Putamen (tissue), 1 donor: ENCODE results near the gene SPACDR.
A peak's percentile ranks its signal among the peaks of the same experiment; 100 is the strongest.
"Not testable (repeated sequence)": the region's sequence is repeated elsewhere in the genome, so short reads cannot be mapped to it uniquely, and the experiment has no call there.

Experiments
- DNase-seq: peaks from one replicate; pipeline ENCODE4 v3.0.0-alpha.2; 2016; ENCODE audit warnings: low spot score

The SPACDR gene, protein sequence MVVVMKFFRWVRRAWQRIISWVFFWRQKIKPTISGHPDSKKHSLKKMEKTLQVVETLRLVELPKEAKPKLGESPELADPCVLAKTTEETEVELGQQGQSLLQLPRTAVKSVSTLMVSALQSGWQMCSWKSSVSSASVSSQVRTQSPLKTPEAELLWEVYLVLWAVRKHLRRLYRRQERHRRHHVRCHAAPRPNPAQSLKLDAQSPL

DNA sequence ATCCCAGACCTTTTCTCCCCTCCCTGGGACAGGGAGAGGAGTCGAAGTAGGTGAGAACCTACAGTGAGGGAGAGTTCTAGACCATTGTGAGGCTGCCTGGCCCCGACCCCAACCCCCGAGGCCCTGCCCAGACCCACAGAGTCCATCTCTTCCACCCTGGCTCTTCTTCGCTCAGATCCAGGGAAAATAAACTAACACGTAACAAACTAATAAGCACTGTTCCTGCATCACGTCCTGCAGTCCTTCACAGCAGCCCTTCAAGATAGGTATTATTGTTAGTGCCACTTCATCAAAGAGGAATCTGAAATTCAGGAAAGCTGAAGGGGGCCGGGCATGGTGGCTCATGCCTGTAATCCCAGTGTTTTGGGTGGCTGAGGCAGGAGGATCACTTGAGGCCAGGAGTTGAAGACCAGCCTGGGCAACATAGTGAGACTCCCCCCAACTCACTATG lies at the start of gene SPACDR:
SPACDR (minus strand) TSS at position 51 of the 451 bp plus-strand sequence. CDS start 235 bp downstream, outside the sequence.
- no peak for DNase-seq

DNA sequence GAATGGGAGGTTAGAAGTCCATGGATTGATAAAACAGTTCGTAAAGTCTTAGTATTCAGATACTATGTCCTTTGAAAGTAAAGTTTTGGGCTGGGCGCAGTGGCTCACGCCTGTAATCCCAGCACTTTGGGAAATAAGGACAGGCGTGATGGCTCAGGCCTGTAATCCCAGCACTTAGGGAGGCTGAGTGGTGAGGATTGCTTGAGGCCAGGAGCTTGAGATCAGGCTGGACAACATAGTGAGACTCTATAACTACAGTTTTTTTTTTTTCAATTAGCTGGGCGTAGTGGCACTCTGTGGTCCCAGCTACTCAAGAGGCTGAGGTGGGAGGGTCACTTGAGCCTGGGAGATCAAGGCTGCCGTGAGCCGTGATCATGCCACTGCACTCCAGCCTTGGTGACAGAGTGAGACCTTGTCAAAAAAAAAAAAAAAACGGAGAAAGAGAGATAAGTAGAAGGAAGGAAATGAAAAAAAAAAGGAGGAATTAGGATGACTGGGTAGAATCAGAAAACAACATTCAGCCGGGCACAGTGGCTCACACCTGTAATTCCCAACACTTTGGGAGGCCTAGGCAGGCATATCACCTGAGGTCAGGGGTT lies 49.3 kb upstream of the SPACDR start:
- no peak for DNase-seq

DNA sequence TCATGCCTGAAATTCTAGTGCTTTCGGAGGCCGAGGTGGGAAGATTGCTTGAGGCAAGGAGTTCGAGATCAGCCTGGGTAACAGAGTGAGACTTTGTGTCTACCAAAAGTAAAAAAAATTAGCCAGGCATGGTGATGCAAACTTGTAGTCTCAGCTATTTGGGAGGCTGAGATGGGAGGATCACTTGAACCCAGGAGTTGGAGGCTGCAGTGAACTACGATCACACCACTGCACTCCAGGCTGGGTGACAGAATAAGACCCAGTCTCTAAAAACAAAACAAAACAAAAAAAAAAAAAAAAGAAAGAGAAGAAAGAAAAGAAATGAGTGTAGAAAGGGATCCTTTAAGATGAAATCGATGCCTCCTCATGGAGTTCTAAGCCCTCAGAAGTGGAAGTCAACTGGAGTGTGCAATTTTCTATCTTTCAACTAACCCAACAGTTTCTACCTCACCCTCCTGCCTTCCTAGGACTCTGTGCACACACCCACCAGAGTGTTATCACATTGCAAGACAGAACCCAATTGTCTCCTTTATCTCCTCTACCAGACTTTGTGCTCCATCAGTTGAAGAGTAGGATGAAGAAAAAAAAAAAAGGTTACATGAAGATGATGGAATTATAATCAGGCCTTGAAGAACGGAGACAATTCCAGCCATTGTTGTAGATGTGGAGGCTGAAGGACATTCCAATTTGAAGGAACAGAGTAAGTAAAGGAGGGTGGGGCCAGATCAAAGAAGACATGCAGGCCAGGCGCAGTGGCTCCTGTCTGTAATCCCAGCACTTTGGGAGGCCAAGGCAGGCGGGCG lies 46.6 kb upstream of the SPACDR start:
- no peak for DNase-seq

DNA sequence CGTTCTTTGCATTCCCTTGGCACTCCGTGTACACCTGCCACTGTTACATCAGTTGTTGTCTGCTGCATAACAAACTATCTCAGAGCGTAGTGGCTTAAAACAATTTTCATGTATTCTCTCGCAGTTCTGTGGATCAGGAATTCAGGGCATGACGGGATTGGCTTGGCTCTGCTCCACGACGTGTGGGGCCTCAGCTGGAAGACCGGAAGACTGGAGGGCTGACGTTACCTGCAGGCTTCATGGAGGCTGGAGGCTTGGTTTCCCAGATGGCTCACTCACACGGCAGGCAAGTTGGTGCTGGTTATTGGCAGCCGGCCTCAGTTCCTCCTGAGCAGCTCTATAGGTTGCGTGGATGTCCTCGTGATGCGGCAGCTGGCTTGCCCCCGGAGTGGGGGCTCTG lies 45.2 kb upstream of the SPACDR start:
- no peak for DNase-seq

DNA sequence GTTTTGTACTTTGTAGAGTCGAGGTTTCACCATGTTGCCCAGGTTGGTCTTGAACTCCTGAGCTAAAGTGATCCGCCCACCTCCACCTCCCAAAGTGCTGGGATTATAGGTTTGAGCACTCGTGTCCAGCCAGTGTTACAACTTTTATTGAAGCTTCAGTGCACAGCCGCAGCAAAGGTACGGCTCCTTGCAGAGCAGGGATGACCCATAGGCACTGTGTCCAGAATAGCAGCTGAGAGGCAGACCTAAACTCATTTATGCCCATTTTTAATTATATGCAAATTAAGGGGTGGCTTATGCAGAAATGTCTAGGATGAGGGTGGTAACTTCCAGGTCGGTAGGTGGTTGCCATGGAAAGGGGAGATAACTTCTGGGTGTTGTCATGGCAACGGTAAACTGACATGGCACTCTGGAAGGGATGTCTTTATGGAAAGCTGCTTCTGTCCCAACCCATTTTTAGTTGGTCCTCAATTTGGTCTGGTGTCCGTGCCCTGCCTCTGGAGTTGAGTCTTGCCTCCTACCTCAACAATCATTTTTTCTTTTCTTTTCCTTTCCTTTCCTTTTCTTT lies 42.4 kb upstream of the SPACDR start:
- DNase-seq, result no peak

DNA sequence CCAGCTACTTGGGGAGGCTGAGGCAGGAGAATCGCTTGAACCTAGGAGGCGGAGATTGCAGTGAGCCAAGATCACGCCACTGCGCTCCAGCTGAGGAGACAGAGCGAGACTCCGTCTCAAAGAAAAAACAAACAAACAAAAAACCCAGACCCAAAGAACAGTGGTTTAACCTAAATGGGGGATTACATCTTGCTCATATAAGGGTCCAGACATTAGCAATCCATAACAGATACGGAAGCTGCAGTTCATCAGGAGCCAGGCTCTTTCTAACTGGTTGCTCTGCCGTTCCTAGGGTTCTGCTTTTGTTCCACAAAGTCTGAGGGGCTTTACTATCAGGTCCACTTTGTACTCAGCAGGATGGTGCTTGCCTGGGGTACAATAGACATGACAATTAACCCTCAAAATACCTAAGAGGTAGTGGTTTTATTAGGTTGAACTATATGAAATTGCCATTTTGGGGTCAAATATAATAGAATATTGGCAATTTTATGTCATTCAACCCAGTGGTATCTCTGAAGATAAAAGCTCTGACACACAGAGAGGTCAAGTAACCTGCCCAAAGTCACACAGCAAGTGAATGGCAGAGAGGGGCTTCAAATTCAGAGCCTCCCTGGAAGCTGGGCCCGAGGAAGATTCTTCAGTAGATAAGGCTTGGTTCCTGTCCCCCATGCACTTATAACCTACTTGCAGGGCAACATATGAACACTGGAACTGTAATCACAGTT lies 41.0 kb upstream of the SPACDR start:
- no peak for DNase-seq

DNA sequence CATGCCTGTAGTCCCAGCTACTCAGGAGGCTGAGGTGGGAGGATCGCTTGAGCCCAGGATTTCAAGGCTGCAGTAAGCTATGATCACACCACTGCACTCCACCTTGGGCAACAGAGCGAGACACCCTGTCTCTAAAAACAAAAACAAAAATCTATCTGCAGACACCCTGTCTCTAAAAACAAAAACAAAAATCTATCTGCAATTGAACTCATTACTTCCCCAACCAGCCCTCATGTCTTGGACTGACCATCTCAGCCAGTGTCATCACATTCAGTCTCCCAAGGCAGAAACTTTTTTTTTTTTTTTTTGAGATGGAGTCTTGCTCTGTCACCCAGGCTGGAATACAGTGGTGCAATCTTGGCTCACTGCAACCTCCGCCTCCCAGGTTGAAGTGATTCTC lies 40.0 kb upstream of the SPACDR start:
- not testable (repeated sequence) for DNase-seq

DNA sequence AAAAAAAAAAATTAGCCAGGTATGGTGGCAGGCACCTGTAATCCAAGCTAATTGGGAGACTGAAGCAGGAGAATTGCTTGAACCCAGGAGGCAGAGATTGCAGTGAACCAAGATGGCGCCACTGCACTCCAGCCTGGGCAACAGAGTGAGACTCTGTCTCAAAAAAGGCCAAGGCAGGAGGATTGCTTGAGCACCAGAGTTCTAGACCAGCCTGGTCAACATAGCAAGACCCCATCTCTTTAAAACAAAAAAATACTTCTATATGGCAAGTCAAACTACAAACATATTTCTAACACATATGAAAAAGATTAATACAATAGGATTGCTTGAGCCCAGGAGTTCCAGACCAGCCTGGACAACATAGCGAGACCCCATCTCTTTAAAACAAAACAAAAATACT lies 36.7 kb upstream of the SPACDR start:
- DNase-seq, result not testable (repeated sequence)

DNA sequence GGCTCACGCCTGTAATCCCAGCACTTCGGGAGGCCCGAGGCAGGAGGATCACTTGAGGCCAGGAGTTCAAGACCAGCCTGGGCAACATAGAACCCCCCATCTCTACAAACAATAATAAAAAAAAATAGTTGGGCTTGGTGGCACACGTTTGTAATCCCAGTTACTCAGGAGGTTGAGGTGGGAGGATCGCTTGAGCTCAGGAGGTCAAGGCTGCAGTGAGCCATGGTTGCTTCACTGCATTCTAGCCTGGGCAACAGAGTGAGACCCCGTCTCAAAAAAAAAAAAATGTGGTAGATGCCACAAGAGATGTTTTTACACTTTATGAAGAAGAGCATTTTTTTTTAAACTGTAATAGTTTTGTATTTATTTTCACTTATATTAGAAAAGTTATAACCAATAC lies 32.4 kb upstream of the SPACDR start:
- DNase-seq, result no peak

DNA sequence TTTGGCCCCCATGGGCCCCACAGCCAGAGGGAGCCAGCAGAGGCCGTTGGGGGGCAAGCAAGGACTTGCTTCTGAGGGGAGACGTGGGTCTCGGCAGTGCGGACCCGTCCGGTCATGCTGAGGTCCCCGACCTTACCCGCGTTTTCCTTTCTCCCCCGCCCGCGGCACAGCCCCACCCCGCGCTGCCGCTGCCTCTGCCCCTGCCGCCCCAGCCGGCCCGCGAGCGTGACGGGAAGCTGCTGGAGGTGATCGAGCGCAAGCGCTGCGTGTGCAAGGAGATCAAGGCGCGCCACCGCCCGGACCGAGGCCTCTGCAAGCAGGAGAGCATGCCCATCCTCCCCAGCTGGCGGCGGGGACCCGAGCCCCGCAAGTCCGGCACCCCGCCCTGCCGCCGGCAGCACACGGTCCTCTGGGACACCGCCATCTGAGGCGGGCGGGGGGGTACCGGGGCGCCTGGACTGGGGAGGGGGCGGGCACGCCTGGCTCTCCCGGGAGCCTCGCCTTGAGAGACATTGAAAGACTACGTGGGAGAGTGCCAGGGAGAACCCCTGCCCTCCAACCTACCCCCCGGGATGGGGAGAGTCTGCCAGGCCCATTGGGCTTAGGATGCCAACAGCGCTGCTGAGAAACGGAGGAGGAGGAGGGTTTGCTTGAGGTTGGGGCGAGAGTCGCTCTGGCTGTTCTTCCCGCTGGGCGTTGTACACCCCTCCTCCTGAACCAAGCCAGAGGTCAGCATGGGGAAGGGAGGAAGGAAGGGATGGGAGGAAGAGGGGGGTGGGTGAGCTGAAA lies 29.6 kb upstream of the SPACDR start:
- peak; percentile 70 for DNase-seq

DNA sequence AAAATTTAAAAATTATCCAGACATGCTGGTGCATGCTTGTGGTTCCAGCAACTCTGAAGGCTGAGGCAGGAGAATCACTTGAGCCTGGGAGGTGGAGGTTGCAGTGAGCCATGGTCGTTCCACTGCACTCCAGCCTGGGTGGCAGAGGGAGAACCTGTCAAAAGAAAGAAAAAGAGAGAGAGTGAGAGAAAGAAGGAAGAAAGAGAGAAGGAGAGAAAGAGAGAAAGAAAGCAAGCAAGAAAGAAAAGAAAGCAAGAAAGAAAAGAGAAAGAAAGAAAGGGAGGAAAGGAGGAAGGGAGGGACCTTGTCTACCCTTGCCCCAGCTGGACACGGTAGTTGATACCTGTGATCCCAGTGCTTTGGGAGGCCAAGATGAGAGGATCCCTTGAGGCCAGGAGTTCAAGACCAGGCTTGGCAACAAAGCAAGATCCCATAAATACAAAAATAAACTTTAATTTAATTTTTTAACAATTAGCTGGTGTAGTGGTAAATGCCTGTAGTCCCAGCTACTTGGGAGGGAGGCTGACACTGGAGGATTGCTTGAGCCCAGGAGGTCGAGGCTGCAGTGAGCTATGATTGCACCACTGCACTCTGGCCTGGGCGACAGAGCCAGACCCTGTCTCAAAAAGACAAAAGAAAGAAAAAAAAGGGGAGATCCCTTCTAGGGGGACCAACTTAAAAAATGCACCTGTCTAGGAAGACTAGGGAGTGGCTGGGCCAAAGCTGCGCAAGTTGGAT lies 28.8 kb upstream of the SPACDR start:
- DNase-seq, result no peak

DNA sequence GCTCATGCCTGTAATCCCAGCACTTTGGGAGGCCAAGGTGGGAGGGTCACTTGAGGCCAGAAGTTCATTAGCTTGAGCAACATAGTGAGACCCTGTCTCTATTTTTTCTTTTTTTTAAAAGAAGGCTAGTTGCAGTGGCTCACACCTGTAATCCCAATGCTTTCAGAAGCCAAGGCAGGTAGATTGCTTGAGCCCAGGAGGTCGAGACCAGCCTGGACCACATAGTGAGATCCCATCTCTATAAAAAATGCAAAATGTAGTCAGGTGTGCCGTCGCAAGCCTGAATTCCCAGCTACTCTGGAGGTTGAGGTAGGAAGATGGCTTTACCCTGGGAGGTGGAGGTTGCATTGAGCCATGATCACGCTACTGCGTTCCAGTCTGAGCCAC lies 27.1 kb upstream of the SPACDR start:
- no peak for DNase-seq

DNA sequence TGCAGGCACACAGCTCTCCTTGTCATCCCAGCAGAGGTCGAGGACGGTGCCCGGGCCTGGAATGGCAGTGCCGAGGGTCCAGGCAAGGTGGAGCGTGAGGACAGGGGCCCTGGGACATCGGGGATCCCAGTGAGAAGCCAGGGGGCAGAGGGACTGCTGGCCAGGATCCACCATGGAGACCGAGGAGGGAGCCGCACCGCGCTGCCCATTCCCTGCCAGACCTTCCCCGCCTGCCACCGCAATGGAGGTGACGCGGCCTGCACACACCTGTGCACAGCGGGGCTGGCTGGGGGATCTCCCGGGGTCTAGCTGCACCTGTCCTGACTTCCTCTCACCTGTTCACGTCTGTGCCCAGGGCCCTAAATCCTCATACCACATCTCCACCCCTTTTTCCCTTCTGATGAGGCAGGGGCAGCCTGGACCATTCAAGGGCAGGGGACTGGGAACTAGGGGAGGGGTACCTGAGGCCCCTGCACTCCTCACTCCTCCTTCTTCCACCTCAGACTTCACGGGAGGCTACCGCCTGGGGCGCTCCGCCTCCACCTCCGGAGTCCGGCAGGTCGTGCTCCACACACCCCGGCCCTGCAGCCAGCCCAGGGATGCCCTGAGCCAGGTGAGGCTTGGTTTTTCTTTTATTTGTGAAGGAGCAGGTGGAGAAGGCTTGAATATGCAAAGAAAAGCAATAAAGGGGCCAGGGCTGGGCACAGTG lies 26.6 kb upstream of the SPACDR start:
- no peak for DNase-seq

DNA sequence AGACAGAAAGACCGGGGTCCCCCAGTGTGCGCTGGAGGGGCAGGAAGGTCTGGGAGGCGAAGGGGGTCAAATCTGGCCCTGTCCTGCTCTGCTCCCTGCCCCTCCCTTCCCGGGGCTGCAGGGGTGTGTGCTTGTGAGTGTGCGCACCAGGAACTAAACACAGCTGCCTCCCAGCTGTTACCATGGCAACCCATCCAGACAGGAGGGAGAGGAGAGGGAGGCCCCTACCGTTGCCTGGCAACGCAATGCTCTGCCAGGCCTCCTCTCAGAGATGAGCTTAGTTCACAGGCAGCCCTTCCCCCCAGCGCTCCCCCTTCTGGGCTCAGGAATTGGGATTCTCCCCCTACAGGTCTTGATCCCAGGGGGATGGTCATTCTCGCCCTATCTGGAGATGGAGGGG lies 25.8 kb upstream of the SPACDR start:
- peak; percentile 97 for DNase-seq

DNA sequence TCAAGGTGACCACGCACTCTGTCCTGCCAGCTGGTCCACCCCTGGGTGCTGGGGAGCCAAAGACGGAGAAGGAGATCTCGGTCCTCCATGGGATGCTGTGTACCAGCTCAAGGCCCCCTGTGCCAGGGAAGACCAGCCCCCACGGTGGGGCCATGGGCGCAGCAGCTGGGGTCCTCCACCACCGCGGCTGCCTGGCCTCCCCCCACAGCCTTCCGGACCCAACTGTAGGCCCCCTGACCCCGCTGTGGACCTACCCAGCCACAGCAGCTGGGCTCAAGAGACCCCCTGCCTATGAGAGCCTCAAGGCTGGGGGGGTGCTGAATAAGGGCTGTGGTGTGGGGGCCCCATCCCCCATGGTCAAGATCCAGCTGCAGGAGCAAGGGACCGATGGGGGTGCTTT lies 25.1 kb upstream of the SPACDR start:
- no peak for DNase-seq

DNA sequence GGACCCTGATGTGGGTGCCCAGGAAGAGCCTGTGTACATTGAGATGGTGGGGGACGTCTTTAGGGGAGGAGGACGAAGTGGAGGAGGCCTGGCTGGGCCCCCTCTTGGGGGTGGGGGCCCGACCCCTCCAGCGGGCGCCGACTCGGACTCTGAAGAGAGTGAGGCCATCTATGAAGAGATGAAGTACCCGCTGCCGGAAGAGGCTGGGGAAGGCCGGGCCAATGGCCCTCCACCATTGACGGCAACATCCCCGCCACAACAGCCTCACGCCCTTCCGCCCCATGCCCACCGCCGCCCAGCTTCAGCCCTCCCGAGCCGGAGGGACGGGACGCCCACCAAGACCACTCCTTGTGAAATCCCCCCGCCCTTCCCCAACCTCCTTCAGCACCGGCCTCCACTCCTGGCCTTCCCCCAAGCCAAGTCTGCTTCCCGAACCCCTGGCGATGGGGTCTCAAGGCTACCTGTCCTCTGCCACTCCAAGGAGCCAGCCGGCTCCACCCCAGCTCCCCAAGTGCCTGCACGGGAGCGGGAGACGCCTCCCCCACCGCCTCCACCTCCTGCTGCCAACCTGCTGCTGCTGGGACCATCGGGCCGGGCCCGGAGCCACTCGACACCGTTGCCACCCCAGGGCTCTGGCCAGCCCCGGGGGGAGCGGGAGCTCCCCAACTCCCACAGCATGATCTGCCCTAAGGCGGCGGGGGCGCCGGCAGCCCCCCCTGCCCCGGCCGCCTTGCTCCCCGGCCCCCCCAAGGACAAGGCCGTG lies 24.5 kb upstream of the SPACDR start:
- no peak for DNase-seq

DNA sequence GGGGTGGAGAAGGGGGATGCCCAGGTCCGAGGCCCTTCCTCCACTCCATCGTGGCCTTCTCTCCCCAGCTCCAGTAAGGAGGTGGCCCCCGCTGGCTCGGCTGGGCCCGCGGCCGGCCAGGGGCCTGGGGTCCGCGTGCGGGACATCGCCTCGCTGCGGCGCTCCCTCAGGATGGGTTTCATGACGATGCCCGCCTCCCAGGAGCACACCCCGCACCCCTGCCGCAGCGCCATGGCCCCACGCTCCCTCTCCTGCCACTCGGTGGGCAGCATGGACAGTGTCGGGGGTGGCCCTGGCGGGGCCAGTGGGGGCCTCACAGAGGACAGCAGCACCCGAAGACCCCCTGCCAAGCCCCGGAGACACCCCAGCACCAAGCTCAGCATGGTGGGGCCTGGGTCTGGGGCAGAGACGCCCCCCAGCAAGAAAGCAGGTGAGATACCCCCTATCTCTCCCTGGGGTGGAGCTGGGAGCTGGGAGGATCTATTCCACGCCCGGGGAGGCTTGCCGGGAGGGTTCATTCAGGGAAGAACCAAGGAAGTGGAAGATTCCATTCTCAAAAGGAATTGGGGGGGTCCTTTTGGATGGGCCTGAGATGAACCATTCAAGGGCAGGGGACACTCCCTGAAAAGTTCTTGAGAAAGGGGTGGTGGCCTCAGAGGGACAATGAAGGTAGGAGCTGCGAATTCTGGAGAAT lies 22.8 kb upstream of the SPACDR start:
- DNase-seq, result no peak

DNA sequence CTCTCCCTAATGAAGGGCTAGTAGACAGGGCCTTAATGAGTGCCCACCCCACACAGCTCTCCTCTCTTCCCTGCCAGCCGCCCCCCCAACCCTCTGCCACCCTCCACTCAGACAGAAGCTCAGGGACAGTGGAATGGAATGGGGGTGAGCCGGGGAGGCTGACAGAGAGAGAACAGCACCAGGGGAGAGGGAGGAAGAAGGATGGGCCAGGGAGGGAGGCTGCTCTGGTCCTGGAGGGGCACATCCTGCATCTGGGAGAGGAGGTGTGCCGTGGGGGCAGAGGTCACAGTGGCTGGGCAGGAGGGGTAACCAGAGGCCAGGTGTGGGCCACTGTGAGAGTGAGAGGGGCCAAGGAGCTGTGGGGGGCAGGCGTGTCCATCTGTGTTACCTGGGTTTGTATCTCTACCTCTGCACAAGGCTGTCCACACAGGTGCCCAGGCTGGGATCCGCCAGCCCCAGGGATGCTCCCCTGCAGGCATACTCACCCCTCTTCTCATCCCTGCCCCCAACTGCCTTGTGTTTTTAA lies 22.1 kb upstream of the SPACDR start:
- DNase-seq, result no peak
